Measurements from ENCODE around the gene PRR7. TPM values are rescaled to one million over a fixed set of nuclear protein-coding genes. Genes with fewer than 3 reads are reported as not detected.

PRR7 gene
- total RNA-seq, 1 donor from 2014 or later, result 18.1 TPM

- Histone ChIP-seq H3K36me3 (no peaks in the 10 kb centered on the region), H3K27ac (no peak overlapping the region), H3K9me3 (no peaks in the 10 kb centered on the region), H3K4me1 (peaks cover 3 to 5% of the 10 kb centered on the region in 2 donors), H3K4me3 (no peak overlapping the region), H3K27me3 (no peaks in the 10 kb centered on the region)
- TF ChIP-seq CTCF (IDR thresholded peaks at IDR 0.05), result no peak
- DNase-seq (ENCODE audit: low spot score in 2 of 2), result no peak
- intact Hi-C loops (cut with DNase I), result loop anchor here (10.0 kb wide), 1 partner anchor 784 kb away; the partner anchor contains the start of gene HNRNPAB
These were observed 25.4 kb upstream of the PRR7 start for GRCh38 chr5:177421062-177421798.

- Histone ChIP-seq H3K9me3 (no peaks in the 10 kb centered on the region), H3K36me3 (no peaks in the 10 kb centered on the region), H3K4me1 (peaks cover 14 to 15% of the 10 kb centered on the region in 2 donors), H3K27ac (no peak overlapping the region), H3K27me3 (no peaks in the 10 kb centered on the region), H3K4me3 (no peak overlapping the region)
- TF ChIP-seq CTCF (IDR thresholded peaks at IDR 0.05), result no peak
- intact Hi-C loops (cut with DNase I), result loop anchor here (10.0 kb wide), 1 partner anchor 781 kb away; the partner anchor contains the start of gene HNRNPAB
- no peak for DNase-seq (ENCODE audit: low spot score in 2 of 2)
These were observed 22.9 kb upstream of the PRR7 start for GRCh38 chr5:177423671-177424070.

- peaks cover 14 to 15% of the 10 kb centered on the region in 2 donors for H3K4me1 ChIP-seq
- DNase-seq (ENCODE audit: low spot score in 2 of 2), result no peak
These were observed 21.3 kb upstream of the PRR7 start for GRCh38 chr5:177425196-177425800.

DNA sequence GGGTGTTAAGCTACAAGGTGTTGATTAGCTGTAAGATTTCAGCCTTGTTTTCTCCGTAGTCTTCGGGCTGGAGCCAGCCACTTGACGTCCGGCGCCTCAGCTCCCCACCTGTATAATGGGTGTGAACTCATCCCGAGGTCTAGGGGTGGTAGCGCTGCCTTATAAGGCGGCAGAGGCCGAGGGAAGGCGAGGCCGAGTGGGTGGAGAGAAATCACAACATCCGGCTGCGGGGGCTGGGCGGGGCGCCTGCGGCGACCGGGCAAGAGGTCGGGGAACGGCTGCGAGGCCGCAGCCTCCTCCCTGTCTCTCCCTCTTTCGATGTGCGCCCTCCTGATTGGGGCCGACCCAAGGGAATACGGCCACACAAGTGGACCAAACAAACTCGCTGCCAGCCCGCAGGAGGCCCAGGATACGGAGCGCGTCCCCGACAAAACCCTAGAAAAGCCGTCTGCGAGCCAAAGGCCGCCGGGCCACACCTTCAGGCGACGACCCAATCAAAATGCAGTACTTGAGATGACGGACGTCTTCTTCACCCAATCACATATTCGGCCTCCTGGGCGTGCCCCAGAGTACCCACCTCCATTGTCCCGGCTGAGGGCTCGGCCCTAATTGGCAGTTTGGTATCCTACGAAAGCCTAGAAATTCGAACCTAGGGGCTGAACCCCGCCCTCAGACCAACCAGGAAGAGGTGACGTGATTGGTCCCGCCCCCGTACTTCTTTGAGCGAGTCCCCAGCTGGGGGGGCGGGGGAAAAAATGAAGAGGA lies 20.6 kb upstream of the PRR7 start:
- Histone ChIP-seq H3K36me3 (peaks cover 3 to 8% of the 10 kb centered on the region in 2 donors), H3K4me3 (peak overlapping the region; percentile 46 to 62), H3K9me3 (no peaks in the 10 kb centered on the region), H3K27me3 (no peaks in the 10 kb centered on the region), H3K27ac (peak overlapping the region; percentile 82 to 83), H3K4me1 (peaks cover 14 to 15% of the 10 kb centered on the region in 2 donors)
- DNase-seq (ENCODE audit: low spot score in 2 of 2), result peak; percentile 100
- intact Hi-C loops (cut with DNase I), result loop anchor here (1.0 to 10.0 kb wide), 7 partner anchors 21 to 779 kb away; partner anchors contain the start of genes HNRNPAB, LMAN2 and PDLIM7
- TF ChIP-seq CTCF (IDR thresholded peaks at IDR 0.05), result no peak

More at GRCh38 chr5:177425196-177425800, 21.3 kb upstream of the PRR7 start:
- intact Hi-C loops (cut with DNase I), result loop anchor here (10.0 kb wide), 1 partner anchor 780 kb away; the partner anchor contains the start of gene HNRNPAB
- peak overlapping the region; percentile 82 to 83 for H3K27ac ChIP-seq
- peak overlapping the region; percentile 46 to 62 for H3K4me3 ChIP-seq
- H3K36me3 ChIP-seq, result peaks cover 0 to 2% of the 10 kb centered on the region in 2 donors
- H3K27me3 ChIP-seq, result no peaks in the 10 kb centered on the region
- no peaks in the 10 kb centered on the region for H3K9me3 ChIP-seq
- TF ChIP-seq CTCF (IDR thresholded peaks at IDR 0.05), result no peak

DNA sequence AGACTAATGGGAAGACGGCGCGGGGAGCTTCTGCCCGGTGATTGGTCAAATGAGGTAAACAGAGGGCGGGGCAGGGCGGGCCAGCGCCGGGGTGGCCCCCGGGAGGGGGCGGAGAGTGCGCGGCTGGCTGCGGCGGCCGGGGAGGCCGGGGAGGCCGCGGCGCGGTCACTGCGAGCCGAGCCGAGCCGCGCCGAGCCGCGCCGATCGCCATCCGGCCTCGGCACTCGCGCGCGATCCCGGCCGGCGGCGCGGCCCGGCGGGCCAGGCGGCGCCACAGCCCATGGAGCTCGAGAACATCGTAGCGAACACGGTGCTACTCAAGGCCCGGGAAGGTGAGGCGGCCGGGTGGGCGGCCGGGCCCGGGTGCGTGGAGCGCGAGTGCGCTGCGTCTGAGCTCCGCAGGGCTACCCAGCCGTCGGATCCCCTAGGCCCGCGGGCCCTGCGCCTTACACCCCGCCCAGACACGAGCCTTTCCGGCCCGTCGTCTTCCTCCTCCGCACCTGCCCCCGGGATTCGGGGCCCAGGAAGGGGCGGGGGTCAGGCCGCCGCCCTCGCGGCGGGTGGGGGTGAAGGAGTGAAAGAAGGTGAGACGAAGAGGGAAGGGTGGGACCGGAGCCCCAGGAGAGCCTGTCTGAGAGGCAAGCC lies 19.9 kb upstream of the PRR7 start, which contains the start of gene GRK6:
GRK6 (plus strand) TSS at position 111 of the 645 bp plus-strand sequence; CDS start at position 281, 170 bp downstream.
- peaks cover 4 to 14% of the 10 kb centered on the region in 2 donors for H3K36me3 ChIP-seq
- peak within 1 kb of the TSS; percentile 79 to 91 for H3K4me3 ChIP-seq
- peak within 1 kb of the TSS; percentile 83 to 88 for H3K27ac ChIP-seq
- no peaks in the 10 kb centered on the region for H3K27me3 ChIP-seq
- no peaks in the 10 kb centered on the region for H3K9me3 ChIP-seq
- TF ChIP-seq CTCF (IDR thresholded peaks at IDR 0.05), result peak in 1 of 3 experiments; percentile 12
- intact Hi-C loops (cut with DNase I), result loop anchor here (1.0 to 10.0 kb wide), 7 partner anchors 21 to 778 kb away; partner anchors contain the start of genes HNRNPAB, LMAN2 and PDLIM7
- no peak for DNase-seq (ENCODE audit: low spot score in 2 of 2)
- peaks cover 14 to 15% of the 10 kb centered on the region in 2 donors for H3K4me1 ChIP-seq
